Activated T-helper 1 cell treated with anti-CD3 and anti-CD28 coated beads, Interleukin-12 subunit alpha, Interleukin-12 subunit beta, Interleukin-2, Interleukin-4 antibody, amounts not matched to agents 30 ng/mL and 10 ng/mL and 1 ng/mL, durations not matched to agents 14 hours and 24 hours and 36 hours (primary cell): ENCODE measurements around the gene WFDC13. TPM values are rescaled to one million over a fixed set of nuclear protein-coding genes. Genes with fewer than 3 reads are reported as not detected.
"Not testable (repeated sequence)": the region's sequence is repeated elsewhere in the genome, so short reads cannot be mapped to it uniquely, and the experiment has no call there.

Experiments used
- DNase-seq: peaks from one replicate; pipeline ENCODE4 v3.0.0; 2021; ENCODE audit warnings: low spot score
- H3K27ac Mint-ChIP-seq: one replicate; pipeline ENCODE4 v1.8.0; 2021; ENCODE audit warnings: mild to moderate bottlenecking, mixed read lengths
- H3K27me3 Mint-ChIP-seq: one replicate; pipeline ENCODE4 v1.8.0; 2022; ENCODE audit warnings: mild to moderate bottlenecking, moderate library complexity, mixed read lengths; ENCODE audit not compliant: insufficient read depth
- H3K36me3 Mint-ChIP-seq: one replicate; pipeline ENCODE4 v1.8.0; 2021; ENCODE audit warnings: low read depth, mixed read lengths
- H3K4me1 Mint-ChIP-seq: one replicate; pipeline ENCODE4 v1.8.0; 2021; ENCODE audit warnings: low read depth, mixed read lengths
- H3K4me3 Mint-ChIP-seq: one replicate; pipeline ENCODE4 v1.8.0; 2021; ENCODE audit warnings: mild to moderate bottlenecking, moderate library complexity, mixed read lengths
- H3K9me3 Mint-ChIP-seq: one replicate; pipeline ENCODE4 v1.8.0; 2021; ENCODE audit warnings: mixed read lengths
- intact Hi-C: fragments of 100-400 bp; cut with micrococcal nuclease; formaldehyde crosslinking; loops from one replicate; pipeline ENCODE4 v1.15.1; 2024
- total RNA-seq: library from RNA; stranded (reverse); gene quantifications from 2 replicates; pipeline ENCODE4 v1.2.3, GENCODE V29; 2022

The WFDC13 gene, protein sequence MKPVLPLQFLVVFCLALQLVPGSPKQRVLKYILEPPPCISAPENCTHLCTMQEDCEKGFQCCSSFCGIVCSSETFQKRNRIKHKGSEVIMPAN
- not detected in 2 replicates for total RNA-seq

DNA sequence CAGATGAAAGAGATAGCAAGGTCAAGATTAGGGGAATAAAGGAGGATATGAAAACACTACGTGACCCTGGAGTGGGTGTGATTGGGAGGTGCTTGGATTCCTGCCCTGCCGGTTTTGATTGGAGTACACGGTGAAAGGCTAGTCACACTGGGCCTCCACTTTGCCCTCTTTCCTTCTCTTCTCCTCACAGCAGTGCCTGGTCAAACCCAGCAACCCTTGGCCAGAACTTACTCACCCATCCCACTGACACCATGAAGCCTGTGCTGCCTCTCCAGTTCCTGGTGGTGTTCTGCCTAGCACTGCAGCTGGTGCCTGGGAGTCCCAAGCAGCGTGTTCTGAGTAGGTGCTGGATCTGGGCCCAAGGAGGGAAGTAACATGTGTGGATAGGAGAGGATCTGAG is at the start of gene WFDC13:
Gene WFDC13, plus strand, starts transcription at position 166 of the 400 bp plus-strand sequence. Its CDS starts 86 bp downstream, at position 252.
- peaks cover 17% of the 10 kb centered on the region for H3K27me3 Mint-ChIP-seq
- no peaks in the 10 kb centered on the region for H3K4me1 Mint-ChIP-seq
- intact Hi-C loops: no loop called here
- H3K4me3 Mint-ChIP-seq: no peak within 1 kb of the TSS
- no peak within 1 kb of the TSS for H3K27ac Mint-ChIP-seq
- no peak for DNase-seq
- no peaks in the 10 kb centered on the region for H3K36me3 Mint-ChIP-seq
- no peaks in the 10 kb centered on the region for H3K9me3 Mint-ChIP-seq

DNA sequence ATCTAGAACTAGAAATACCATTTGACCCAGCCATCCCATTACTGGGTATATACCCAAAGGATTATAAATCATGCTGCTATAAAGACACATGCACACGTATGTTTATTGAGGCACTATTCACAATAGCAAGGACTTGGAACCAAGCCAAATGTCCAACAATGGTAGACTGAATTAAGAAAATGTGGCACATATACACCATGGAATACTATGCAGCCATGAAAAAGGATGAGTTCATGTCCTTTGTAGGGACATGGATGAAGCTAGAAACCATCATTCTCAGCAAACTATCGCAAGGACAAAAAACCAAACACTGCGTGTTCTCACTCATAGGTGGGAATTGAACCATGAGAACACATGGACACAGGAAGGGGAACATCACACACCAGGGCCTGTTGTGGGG is 44.8 kb upstream of the WFDC13 start:
- H3K9me3 Mint-ChIP-seq, H3K36me3 Mint-ChIP-seq, intact Hi-C loops, H3K4me1 Mint-ChIP-seq, H3K4me3 Mint-ChIP-seq, H3K27ac Mint-ChIP-seq, DNase-seq, H3K27me3 Mint-ChIP-seq: not testable (repeated sequence)

DNA sequence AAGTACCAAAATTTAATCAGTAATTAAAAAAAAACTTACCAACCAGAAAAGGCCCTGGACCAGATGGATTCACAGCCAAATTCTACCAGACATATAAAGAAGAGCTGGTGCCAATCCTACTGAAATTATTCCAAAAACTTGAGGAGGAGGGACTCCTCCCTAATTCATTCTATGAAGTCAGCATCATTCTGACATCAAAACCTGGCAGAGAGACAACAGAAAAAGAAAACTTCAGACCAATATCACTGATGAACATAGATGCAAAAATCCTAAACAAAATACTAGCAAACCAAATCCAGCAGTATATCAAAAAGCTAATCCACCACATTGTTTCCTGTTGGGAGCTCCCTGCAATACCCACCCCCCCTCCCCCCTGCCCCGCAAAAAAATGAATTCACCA is 31.7 kb upstream of the WFDC13 start, which contains the start of gene WFDC11:
Gene WFDC11, minus strand, starts transcription at position 101 of the 400 bp plus-strand sequence. CDS start 19,639 bp downstream, outside the sequence.
- DNase-seq: no peak
- H3K4me3 Mint-ChIP-seq: no peak within 1 kb of the TSS

DNA sequence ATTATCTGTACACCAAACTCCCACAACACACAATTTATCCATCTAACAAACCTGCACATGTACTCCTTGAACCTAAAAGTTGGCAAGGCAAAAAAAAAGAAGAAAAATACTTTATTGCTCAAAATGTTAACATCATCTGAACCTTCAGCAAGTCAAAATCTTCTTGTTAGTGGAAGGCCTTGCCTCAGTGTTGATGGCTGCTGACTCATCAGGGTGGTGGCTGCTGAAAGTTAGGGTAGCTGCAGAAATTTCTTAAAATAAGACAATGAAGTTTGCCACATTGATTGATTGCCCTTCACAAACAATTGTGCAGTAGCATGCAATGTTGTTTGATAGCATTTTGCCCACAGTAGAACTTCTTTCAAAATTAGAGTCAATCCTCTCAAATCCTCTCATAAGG is 29.1 kb upstream of the WFDC13 start:
- no peak overlapping the region for H3K27ac Mint-ChIP-seq
- no peak for DNase-seq
- H3K4me3 Mint-ChIP-seq: no peak overlapping the region
- no peaks in the 10 kb centered on the region for H3K4me1 Mint-ChIP-seq
- no peaks in the 10 kb centered on the region for H3K36me3 Mint-ChIP-seq
- H3K27me3 Mint-ChIP-seq: peaks cover 7% of the 10 kb centered on the region
- intact Hi-C loops: no loop called here
- no peaks in the 10 kb centered on the region for H3K9me3 Mint-ChIP-seq

More for the DNA sequence above, 31.7 kb upstream of the WFDC13 start, which contains the start of gene WFDC11:
- Mint-ChIP-seq H3K4me1 (no peaks in the 10 kb centered on the region), H3K27ac (no peak within 1 kb of the TSS), H3K36me3 (no peaks in the 10 kb centered on the region), H3K9me3 (no peaks in the 10 kb centered on the region), H3K27me3 (peaks cover 5% of the 10 kb centered on the region)
- intact Hi-C loops: no loop called here

DNA sequence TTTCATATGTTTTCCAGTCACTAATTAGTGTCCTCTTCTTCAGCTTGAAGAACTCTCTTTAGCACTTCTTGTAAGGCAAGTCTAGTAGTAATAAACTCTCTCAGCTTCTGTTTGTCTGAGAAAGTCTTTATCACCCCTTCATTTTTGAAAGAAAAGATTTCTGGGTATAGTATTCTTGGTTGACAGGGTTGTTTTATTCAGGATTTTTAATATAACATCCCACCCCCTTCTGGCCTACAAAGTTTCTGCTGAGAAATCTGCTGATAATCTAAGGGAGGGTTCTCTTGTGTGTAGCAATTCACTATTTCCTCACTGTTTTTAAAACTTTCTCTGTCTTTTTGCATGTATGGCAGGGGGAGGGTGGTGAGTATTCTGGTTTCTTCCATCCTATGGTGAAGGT is 22.2 kb upstream of the WFDC13 start:
- DNase-seq: no peak
- intact Hi-C loops: no loop called here
- Mint-ChIP-seq H3K36me3 (no peaks in the 10 kb centered on the region), H3K4me1 (no peaks in the 10 kb centered on the region), H3K4me3 (no peak overlapping the region), H3K27me3 (peaks cover 4% of the 10 kb centered on the region), H3K27ac (no peak overlapping the region), H3K9me3 (peaks cover 16% of the 10 kb centered on the region)

DNA sequence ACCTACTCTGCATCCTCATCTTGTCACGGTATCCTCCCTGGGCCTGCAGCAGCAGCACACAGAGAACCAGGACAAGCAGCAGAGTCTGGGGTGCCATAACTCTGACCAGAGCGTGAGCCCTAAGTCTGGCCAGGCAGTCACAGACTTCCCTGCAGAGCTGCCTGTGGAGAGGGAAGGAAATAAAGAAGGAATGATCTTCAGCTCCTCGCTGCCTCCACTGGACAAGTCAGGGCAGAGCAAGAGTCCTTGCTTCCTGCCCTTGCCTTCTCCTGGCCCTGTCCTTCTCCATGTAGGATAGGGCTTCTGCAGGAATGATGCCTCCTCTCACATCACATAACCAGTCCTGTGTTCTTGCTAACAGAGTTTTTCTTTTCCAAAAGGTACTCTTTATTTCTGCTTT is 15.9 kb upstream of the WFDC13 start:
- no peak overlapping the region for H3K4me3 Mint-ChIP-seq
- no peaks in the 10 kb centered on the region for H3K9me3 Mint-ChIP-seq
- intact Hi-C loops: no loop called here
- no peaks in the 10 kb centered on the region for H3K36me3 Mint-ChIP-seq
- H3K27ac Mint-ChIP-seq: no peak overlapping the region
- no peak for DNase-seq
- H3K27me3 Mint-ChIP-seq: peaks cover 3% of the 10 kb centered on the region
- H3K4me1 Mint-ChIP-seq: no peaks in the 10 kb centered on the region

DNA sequence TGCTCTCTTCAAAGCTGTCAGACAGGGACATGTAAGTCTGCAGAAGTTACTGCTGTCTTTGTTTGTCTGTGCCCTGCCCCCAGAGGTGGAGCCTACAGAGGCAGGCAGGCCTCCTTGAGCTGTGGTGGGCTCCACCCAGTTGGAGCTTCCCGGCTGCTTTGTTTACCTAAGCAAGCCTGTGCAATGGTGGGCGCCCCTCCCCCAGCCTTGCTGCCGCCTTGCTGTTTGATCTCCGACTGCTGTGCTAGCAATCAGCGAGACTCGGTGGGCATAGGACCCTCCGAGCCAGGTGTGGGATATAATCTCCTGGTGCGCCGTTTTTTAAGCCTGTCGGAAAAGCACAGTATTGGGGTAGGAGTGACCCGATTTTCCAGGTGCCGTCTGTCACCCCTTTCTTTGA is 8.5 kb upstream of the WFDC13 start:
- H3K36me3 Mint-ChIP-seq, H3K4me1 Mint-ChIP-seq, H3K4me3 Mint-ChIP-seq, H3K27ac Mint-ChIP-seq, intact Hi-C loops, H3K9me3 Mint-ChIP-seq, DNase-seq, H3K27me3 Mint-ChIP-seq: not testable (repeated sequence)

DNA sequence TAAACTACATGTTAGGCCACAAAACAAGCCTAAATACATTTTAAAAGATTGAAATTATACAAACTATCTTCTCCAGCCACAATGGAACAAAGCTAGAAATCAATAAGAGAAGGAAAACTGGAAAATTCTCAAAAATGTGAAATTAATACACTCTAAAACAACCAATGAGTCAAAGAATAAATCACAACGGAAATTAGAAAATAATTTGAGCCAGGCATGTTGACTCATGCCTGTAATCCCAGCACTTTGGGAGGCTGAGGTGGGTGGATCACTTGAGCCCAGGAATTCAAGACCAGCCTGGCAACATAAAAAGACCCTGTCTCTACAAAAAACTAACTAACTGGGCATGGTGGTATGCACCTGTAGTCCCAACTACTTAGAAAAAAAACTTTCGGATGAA is 6.3 kb upstream of the WFDC13 start:
- Mint-ChIP-seq H3K27ac (no peak overlapping the region), H3K36me3 (no peaks in the 10 kb centered on the region), H3K4me3 (no peak overlapping the region), H3K4me1 (no peaks in the 10 kb centered on the region), H3K9me3 (no peaks in the 10 kb centered on the region), H3K27me3 (peaks cover 15% of the 10 kb centered on the region)
- intact Hi-C loops: no loop called here
- DNase-seq: no peak

DNA sequence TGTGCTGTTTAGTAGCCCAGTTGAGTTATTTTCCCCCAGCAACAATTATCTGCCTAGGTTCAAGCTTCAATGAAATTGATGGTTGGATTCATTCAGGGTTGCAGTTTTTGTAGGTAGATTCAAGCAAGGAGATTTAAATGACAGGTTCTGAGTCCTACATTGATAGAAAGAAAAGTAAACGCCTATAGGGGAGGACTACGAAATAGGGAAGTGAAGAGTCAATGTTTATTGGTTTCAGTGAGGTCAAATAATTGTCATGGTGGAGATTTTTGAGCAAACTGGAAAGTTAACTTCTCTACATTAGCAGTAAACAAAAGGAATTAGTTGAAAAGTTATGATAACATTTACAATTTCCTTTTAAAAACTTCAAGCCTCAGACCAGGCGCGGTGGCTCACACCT is 734 bp upstream of the WFDC13 start:
- H3K27ac Mint-ChIP-seq: no peak overlapping the region
- H3K36me3 Mint-ChIP-seq: no peaks in the 10 kb centered on the region
- H3K9me3 Mint-ChIP-seq: no peaks in the 10 kb centered on the region
- intact Hi-C loops: no loop called here
- no peak overlapping the region for H3K4me3 Mint-ChIP-seq
- no peak for DNase-seq
- H3K4me1 Mint-ChIP-seq: no peaks in the 10 kb centered on the region
- H3K27me3 Mint-ChIP-seq: peaks cover 17% of the 10 kb centered on the region

DNA sequence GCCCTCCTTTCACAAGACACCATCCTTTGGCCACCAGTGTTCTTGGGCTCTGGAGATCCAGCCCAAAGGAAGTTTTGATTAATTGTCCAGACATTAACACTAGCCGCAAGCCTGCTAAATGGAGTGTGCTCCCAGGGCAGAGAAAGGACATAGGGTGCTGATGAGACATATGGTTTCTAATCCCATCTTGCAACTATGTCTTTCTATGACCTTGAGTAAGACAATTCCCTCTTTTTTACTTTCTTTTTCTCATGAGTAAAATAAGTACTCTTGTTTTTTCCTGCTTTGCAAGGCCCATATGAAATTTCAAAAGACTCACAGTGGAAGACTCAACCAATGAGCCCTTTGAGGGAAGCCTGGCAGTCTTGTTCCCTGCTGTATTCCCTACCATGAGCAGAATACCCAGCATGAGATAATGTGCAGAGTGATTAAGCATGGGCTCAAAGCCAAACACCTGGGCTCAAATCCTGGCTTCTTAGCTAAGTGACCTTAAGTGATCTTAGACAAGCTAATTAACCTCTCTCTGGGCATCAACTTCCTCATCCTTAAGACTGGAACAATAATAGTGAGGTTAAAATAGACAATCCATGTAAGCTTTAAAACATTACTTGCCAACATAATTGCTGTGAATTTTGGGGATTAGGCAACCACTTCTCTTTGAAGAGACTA is 3.3 kb downstream of the WFDC13 start, which contains the start of gene WFDC10B:
Gene WFDC10B, minus strand, starts transcription at position 51 of the 669 bp plus-strand sequence. CDS start 19,027 bp downstream, outside the sequence.
- no peak within 1 kb of the TSS for H3K27ac Mint-ChIP-seq
- no peaks in the 10 kb centered on the region for H3K9me3 Mint-ChIP-seq

DNA sequence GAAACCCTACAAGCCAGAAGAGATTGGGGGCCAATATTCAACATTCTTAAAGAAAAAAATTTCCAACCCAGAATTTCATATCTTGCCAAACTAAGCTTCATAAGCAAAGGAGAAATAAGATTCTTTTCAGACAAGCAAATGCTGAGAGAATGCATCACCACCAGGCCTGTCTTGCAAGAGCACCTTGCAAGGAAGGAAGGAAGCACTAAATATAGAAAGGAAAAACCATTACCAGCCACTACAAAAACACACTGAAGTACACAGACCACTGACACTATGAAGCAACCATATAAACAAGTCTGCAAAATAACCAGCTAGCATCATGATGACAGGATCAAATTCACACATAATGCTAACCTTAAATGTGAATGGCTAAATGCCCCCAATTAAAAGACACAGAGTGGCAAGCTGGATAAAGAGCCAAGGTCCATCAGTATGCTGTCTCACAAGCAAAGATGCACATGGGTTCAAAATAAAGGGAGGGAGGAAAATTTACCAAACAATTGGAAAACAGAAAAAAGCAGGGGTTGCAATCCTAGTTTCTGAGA is 14.4 kb downstream of the WFDC13 start:
- H3K4me3 Mint-ChIP-seq, H3K36me3 Mint-ChIP-seq, H3K27ac Mint-ChIP-seq, DNase-seq, intact Hi-C loops, H3K9me3 Mint-ChIP-seq, H3K4me1 Mint-ChIP-seq: not testable (repeated sequence)
- H3K27me3 Mint-ChIP-seq: peaks cover 21% of the 10 kb centered on the region

More for the DNA sequence above, 3.3 kb downstream of the WFDC13 start, which contains the start of gene WFDC10B:
- H3K36me3 Mint-ChIP-seq: no peaks in the 10 kb centered on the region
- DNase-seq: no peak
- no peak within 1 kb of the TSS for H3K4me3 Mint-ChIP-seq
- intact Hi-C loops: no loop called here
- H3K27me3 Mint-ChIP-seq: peaks cover 7% of the 10 kb centered on the region
- H3K4me1 Mint-ChIP-seq: no peaks in the 10 kb centered on the region

DNA sequence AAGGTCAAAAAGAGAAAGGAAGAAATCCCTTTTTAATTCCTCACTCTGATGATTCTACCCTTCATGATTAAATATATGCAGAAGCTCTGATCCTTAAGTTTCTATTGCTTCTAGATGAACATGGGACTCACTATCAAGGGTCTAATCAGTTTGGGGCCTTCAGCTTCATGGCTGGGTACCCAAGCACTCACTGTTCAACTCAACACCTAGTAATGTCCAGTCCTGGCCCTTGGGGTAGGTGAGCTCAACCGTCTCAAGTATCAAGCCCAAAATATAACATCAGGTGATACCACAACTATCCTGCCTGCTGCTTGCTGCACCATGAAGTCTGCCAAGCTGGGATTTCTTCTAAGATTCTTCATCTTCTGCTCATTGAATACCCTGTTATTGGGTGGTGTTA is 20.2 kb downstream of the WFDC13 start, which contains the start of gene SPINT4:
Gene SPINT4, plus strand, starts transcription at position 301 of the 400 bp plus-strand sequence. Its CDS starts 21 bp downstream, at position 322.
- H3K27me3 Mint-ChIP-seq: peaks cover 28% of the 10 kb centered on the region
- intact Hi-C loops: no loop called here
- no peak within 1 kb of the TSS for H3K4me3 Mint-ChIP-seq
- H3K4me1 Mint-ChIP-seq: no peaks in the 10 kb centered on the region
- DNase-seq: no peak
- no peak within 1 kb of the TSS for H3K27ac Mint-ChIP-seq
- H3K9me3 Mint-ChIP-seq: no peaks in the 10 kb centered on the region
- H3K36me3 Mint-ChIP-seq: no peaks in the 10 kb centered on the region

DNA sequence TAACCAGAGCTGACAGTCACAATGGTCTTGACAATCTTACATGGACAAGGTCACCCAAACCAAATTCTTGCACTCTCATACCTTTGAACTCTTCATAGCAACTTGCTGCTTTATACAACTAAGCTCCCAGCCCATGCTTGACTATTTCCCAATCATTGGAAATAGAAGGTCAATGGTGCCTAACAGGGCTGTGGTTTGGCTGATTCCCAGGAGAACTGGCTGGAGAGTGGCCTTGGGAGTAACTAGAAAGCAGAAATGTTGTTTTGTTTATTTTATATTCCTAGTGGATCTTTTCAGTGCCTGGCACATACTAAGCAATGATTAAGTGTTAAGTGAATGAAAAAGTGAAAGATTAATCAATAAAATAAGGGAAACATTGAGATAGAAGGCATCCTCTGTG is 23.3 kb downstream of the WFDC13 start:
- H3K36me3 Mint-ChIP-seq: no peaks in the 10 kb centered on the region

More for the DNA sequence above, 23.3 kb downstream of the WFDC13 start:
- Mint-ChIP-seq H3K4me1 (no peaks in the 10 kb centered on the region), H3K27ac (no peak overlapping the region), H3K4me3 (no peak overlapping the region), H3K9me3 (peaks cover 3% of the 10 kb centered on the region), H3K27me3 (peaks cover 22% of the 10 kb centered on the region)
- intact Hi-C loops: no loop called here
- DNase-seq: no peak
